Spleen (tissue), 7 donors: ENCODE measurements around the gene SSUH2.
"Not testable (repeated sequence)": the region's sequence is repeated elsewhere in the genome, so short reads cannot be mapped to it uniquely, and the experiment has no call there.

Experiments
- CTCF ChIP-seq, 11 experiments: fragments of 200-600 bp in 7 of 11; fragments of 450-650 bp in 4 of 11; sonication (generic) in 4 of 11; IDR thresholded peaks in 8 of 11; conservative IDR thresholded peaks in 3 of 11; 1 replicate in 7 of 11; 2 replicates in 4 of 11; pipeline versions ENCODE4 v1.4.0 to v1.8.0; 2016 to 2021; ENCODE audit warnings: antibody characterized with exemption in 11 of 11, inconsistent platforms in 4 of 11, mild to moderate bottlenecking in 1 of 11
- POLR2A ChIP-seq, 3 donors: fragments of 450-650 bp; IDR thresholded peaks; one replicate each; pipeline ENCODE4 v1.5.1; 2017; ENCODE audit warnings: antibody characterized with exemption in 3 of 3, mild to moderate bottlenecking in 1 of 3
- donor health status: DM: no; HTN: no; CAD: no; lungs with moderate emphysema.
- donor health status: DM: no; HTN: no; CAD: no.
- donor health status: DM: no; HTN: no; CAD: no.

DNA sequence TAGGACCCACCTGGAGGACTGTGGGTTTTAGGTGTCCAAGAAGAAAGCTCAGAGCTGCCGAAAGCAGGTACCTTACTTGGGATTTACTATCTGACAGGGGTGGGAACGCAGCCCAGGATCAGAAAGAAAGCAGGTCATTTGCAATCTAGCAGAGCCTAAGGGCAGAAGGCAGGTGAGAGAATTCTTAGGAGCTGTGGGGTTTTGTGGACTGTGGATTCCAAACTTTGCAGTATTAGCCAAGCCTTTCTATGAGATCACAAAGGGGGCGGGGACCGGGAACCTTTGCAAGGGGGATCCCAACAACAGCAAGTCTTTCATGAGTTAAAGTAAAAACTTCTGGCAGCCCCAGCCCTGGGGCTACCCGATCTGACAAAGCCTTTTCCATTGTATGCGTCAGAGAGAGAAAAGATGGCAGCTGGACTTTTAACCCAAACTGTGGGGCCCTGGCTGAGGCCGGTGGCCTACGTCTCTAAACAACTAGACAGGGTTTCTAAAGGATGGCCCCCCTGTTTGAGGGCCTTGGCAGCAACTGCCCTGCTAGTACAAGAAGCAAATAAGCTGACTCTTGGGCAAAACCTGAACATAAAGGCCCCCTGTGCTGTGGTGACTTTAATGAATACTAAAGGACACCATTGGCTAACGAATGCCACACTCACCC lies 37.4 kb upstream of the SSUH2 start:
- not testable (repeated sequence) for TF ChIP-seq CTCF (IDR thresholded peaks at IDR 0.05 in 8 of 11, conservative IDR thresholded peaks at IDR 0.05 in 3 of 11); POLR2A (IDR thresholded peaks at IDR 0.05)
